ENCODE measurements around the gene SETBP1. TPM values are rescaled to one million over a fixed set of nuclear protein-coding genes. Genes with fewer than 3 reads are reported as not detected.
A peak's percentile ranks its signal among the peaks of the same experiment; 100 is the strongest.

SETBP1 gene
- total and polyA plus RNA-seq, 4 donors = 1.3 to 85.0 (median 24.1) TPM

- no peak overlapping the region for H3K27ac ChIP-seq (ENCODE audit: low read depth in 1 of 2, low read length in 2 of 2)
- no peaks in the 10 kb centered on the region for H3K36me3 ChIP-seq (ENCODE audit: control insufficient read depth in 1 of 2, insufficient read depth in 2 of 2, low read length in 1 of 2)
- 96 to 98% methylated on average over 2 of the region's 2 CpGs for WGBS, 2 donors
- ATAC-seq (ENCODE audit: low FRiP score) = no peak
- no peaks in the 10 kb centered on the region for H3K27me3 ChIP-seq (ENCODE audit: control insufficient read depth in 1 of 2, insufficient read depth in 2 of 2, low read length in 1 of 2)
- no peak overlapping the region for H3K4me3 ChIP-seq (ENCODE audit: low read length in 2 of 2)
- no peaks in the 10 kb centered on the region for H3K9me3 ChIP-seq (ENCODE audit: control insufficient read depth, low read length)
- intact Hi-C loops (cut with DNase I) = loop anchor here in 1 of 2 donors (5.0 kb wide), 1 partner anchor 89 kb away; no protein-coding TSS in a partner anchor
- no peak for DNase-seq
- H3K4me1 ChIP-seq (ENCODE audit: control insufficient read depth in 1 of 2, insufficient read depth in 2 of 2, low read length in 2 of 2) = peaks cover 0 to 1% of the 10 kb centered on the region in 2 donors
Measured at GRCh38 chr18:44922968-44923367, 242.3 kb downstream of the SETBP1 start.

- Histone ChIP-seq H3K36me3 (ENCODE audit: control insufficient read depth in 1 of 2, insufficient read depth in 2 of 2, low read length in 1 of 2) (no peaks in the 10 kb centered on the region), H3K27ac (ENCODE audit: low read depth in 1 of 2, low read length in 2 of 2) (peak overlapping the region in 1 of 2 donors; percentile 84), H3K4me3 (ENCODE audit: low read length in 2 of 2) (peak overlapping the region in 1 of 2 donors; percentile 18), H3K4me1 (ENCODE audit: control insufficient read depth in 1 of 2, insufficient read depth in 2 of 2, low read length in 2 of 2) (peaks cover 0 to 1% of the 10 kb centered on the region in 2 donors), H3K9me3 (ENCODE audit: control insufficient read depth, low read length) (no peaks in the 10 kb centered on the region), H3K27me3 (ENCODE audit: control insufficient read depth in 1 of 2, insufficient read depth in 2 of 2, low read length in 1 of 2) (no peaks in the 10 kb centered on the region)
- ATAC-seq (ENCODE audit: low FRiP score) = peak; percentile 80
- WGBS, 2 donors = 6 to 15% methylated on average over 6 of the region's 6 CpGs
- intact Hi-C loops (cut with DNase I) = loop anchor here in 1 of 2 donors (5.0 kb wide), 1 partner anchor 87 kb away; no protein-coding TSS in a partner anchor
- no peak for DNase-seq
Measured at GRCh38 chr18:44924785-44925499, 244.3 kb downstream of the SETBP1 start.

DNA sequence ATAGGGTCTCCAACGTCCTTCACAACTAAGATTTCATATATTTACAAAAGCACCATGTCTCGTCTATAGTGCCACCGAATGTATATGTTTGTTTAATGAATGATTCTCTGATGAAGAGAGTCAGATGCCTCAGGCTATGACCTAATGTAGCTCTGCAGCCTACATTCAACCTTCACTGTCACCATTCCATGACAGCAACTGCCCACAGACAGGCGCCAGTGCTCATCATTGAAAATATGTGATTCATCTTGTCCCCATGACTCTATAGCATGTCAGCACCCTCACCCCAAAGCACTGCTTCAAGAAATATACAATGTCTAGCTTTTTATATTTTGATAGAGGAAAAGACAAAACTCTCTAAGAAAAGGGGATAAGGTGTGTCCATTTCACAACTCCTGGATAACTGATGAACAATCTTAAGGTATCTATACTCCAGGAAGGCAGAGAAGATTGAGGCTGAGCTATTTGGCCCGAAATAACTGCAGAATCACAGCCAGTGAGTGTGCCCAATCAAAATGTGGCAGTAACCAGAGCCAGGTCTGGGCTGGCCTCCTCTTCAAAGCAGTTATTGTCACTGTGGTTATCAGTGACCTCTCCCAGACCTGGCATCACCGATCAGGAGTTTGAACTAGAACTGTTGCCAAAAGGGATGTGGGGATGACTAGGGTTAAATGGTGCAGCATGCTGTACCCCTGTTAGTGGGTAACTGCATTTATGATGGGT lies 246.6 kb downstream of the SETBP1 start:
- WGBS, 2 donors = 91 to 94% methylated on average over 6 of the region's 6 CpGs

DNA sequence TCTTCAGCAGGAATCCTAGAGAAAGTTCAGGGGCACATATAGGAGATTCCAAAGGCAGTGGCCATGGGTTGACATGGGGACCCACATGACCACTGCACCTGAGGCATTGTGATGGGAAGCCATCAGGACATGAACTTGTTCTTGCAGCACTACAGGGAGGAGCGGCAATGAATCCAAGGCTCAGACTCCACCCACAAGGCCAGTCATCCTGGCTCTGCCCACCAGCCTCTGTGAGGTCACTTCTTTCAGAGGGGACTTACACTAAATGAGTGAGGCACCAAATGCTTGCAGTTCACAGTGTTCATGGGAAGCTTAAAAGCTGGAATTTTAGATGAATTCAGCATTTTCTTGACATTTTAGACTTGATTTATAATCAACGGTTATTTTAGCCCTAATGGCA lies 254.2 kb downstream of the SETBP1 start:
- DNase-seq (no peak), ATAC-seq (ENCODE audit: low FRiP score) (no peak)
- no peaks in the 10 kb centered on the region for H3K27me3 ChIP-seq (ENCODE audit: control insufficient read depth in 1 of 2, insufficient read depth in 2 of 2, low read length in 1 of 2)
- intact Hi-C loops (cut with DNase I) = no loop called here
- no peaks in the 10 kb centered on the region for H3K4me1 ChIP-seq (ENCODE audit: control insufficient read depth in 1 of 2, insufficient read depth in 2 of 2, low read length in 2 of 2)
- H3K9me3 ChIP-seq (ENCODE audit: control insufficient read depth, low read length) = no peaks in the 10 kb centered on the region
- H3K4me3 ChIP-seq (ENCODE audit: low read length in 2 of 2) = no peak overlapping the region
- no peak overlapping the region for H3K27ac ChIP-seq (ENCODE audit: low read depth in 1 of 2, low read length in 2 of 2)
- 60 to 86% methylated on average over 2 of the region's 2 CpGs for whole genome bisulfite sequencing, 2 donors
- H3K36me3 ChIP-seq (ENCODE audit: control insufficient read depth in 1 of 2, insufficient read depth in 2 of 2, low read length in 1 of 2) = peaks cover 0 to 1% of the 10 kb centered on the region in 2 donors

More for the DNA sequence above, 246.6 kb downstream of the SETBP1 start:
- DNase-seq (no peak), ATAC-seq (ENCODE audit: low FRiP score) (no peak)
- Histone ChIP-seq H3K27me3 (ENCODE audit: control insufficient read depth in 1 of 2, insufficient read depth in 2 of 2, low read length in 1 of 2) (no peaks in the 10 kb centered on the region), H3K27ac (ENCODE audit: low read depth in 1 of 2, low read length in 2 of 2) (no peak overlapping the region), H3K4me1 (ENCODE audit: control insufficient read depth in 1 of 2, insufficient read depth in 2 of 2, low read length in 2 of 2) (no peaks in the 10 kb centered on the region), H3K36me3 (ENCODE audit: control insufficient read depth in 1 of 2, insufficient read depth in 2 of 2, low read length in 1 of 2) (no peaks in the 10 kb centered on the region), H3K9me3 (ENCODE audit: control insufficient read depth, low read length) (no peaks in the 10 kb centered on the region), H3K4me3 (ENCODE audit: low read length in 2 of 2) (no peak overlapping the region)
- intact Hi-C loops (cut with DNase I) = no loop called here

- H3K36me3 ChIP-seq (ENCODE audit: control insufficient read depth in 1 of 2, insufficient read depth in 2 of 2, low read length in 1 of 2) = peaks cover 0 to 1% of the 10 kb centered on the region in 2 donors
- ATAC-seq (ENCODE audit: low FRiP score) = no peak
Measured at GRCh38 chr18:44935455-44935854, 254.8 kb downstream of the SETBP1 start.

GRCh38 chr18:44936485-44936884 lies 255.8 kb downstream of the SETBP1 start:
- Histone ChIP-seq H3K9me3 (ENCODE audit: control insufficient read depth, low read length) (no peaks in the 10 kb centered on the region), H3K4me3 (ENCODE audit: low read length in 2 of 2) (no peak overlapping the region), H3K4me1 (ENCODE audit: control insufficient read depth in 1 of 2, insufficient read depth in 2 of 2, low read length in 2 of 2) (no peaks in the 10 kb centered on the region), H3K27me3 (ENCODE audit: control insufficient read depth in 1 of 2, insufficient read depth in 2 of 2, low read length in 1 of 2) (no peaks in the 10 kb centered on the region), H3K27ac (ENCODE audit: low read depth in 1 of 2, low read length in 2 of 2) (no peak overlapping the region), H3K36me3 (ENCODE audit: control insufficient read depth in 1 of 2, insufficient read depth in 2 of 2, low read length in 1 of 2) (peaks cover 0 to 1% of the 10 kb centered on the region in 2 donors)
- 71 to 77% methylated on average over 6 of the region's 6 CpGs for WGBS, 2 donors
- intact Hi-C loops (cut with DNase I) = no loop called here
- DNase-seq = no peak
- ATAC-seq (ENCODE audit: low FRiP score) = no peak

More at GRCh38 chr18:44935455-44935854, 254.8 kb downstream of the SETBP1 start:
- Histone ChIP-seq H3K9me3 (ENCODE audit: control insufficient read depth, low read length) (no peaks in the 10 kb centered on the region), H3K4me1 (ENCODE audit: control insufficient read depth in 1 of 2, insufficient read depth in 2 of 2, low read length in 2 of 2) (no peaks in the 10 kb centered on the region), H3K27me3 (ENCODE audit: control insufficient read depth in 1 of 2, insufficient read depth in 2 of 2, low read length in 1 of 2) (no peaks in the 10 kb centered on the region), H3K4me3 (ENCODE audit: low read length in 2 of 2) (no peak overlapping the region), H3K27ac (ENCODE audit: low read depth in 1 of 2, low read length in 2 of 2) (no peak overlapping the region)
- intact Hi-C loops (cut with DNase I) = no loop called here
- no peak for DNase-seq

DNA sequence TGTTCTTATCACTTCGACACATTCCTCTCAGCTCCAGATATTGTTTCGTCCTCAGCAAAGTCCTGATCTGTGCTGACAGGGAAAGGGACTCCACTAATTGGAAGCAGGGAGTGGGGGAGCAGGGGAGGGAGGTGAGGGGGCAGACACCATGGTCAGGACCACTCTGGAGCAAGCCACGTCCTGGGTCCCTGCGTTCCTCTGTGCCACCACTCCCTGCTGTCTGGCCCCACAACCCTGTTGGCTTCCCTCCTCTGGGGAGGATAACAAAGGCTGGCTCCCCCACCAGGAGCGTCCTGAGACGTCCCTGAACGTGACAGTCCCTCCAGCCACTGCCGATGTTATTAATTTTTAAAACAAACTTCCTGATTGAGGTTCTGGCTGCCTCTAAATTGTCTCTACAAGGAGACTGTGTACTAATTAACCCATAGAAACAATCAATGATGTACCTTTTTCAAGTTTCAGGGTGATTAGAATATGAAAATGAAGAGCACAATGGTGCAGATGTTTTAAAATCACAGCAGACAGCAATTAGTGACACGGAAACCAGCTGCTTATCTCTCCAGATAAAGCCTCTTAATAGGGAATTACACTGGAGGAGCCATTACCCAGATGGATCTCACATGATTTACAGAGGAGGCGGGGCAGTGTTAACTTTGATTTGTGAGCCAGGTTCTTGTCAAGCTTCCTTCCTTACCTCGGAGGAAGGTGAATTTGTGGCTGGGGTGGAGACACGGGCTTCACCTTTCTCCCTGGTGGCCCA lies 257.5 kb downstream of the SETBP1 start:
- Histone ChIP-seq H3K27ac (ENCODE audit: low read depth in 1 of 2, low read length in 2 of 2) (no peak overlapping the region), H3K4me1 (ENCODE audit: control insufficient read depth in 1 of 2, insufficient read depth in 2 of 2, low read length in 2 of 2) (no peaks in the 10 kb centered on the region), H3K27me3 (ENCODE audit: control insufficient read depth in 1 of 2, insufficient read depth in 2 of 2, low read length in 1 of 2) (no peaks in the 10 kb centered on the region), H3K4me3 (ENCODE audit: low read length in 2 of 2) (no peak overlapping the region), H3K36me3 (ENCODE audit: control insufficient read depth in 1 of 2, insufficient read depth in 2 of 2, low read length in 1 of 2) (peaks cover 0 to 1% of the 10 kb centered on the region in 2 donors), H3K9me3 (ENCODE audit: control insufficient read depth, low read length) (no peaks in the 10 kb centered on the region)
- ATAC-seq (ENCODE audit: low FRiP score) (no peak), DNase-seq (no peak)
- intact Hi-C loops (cut with DNase I) = no loop called here
- WGBS, 2 donors = 85 to 89% methylated on average over 12 of the region's 12 CpGs

GRCh38 chr18:44938720-44939665 lies 258.3 kb downstream of the SETBP1 start:
- no peak for ATAC-seq (ENCODE audit: low FRiP score)

More at GRCh38 chr18:44938720-44939665, 258.3 kb downstream of the SETBP1 start:
- no peaks in the 10 kb centered on the region for H3K9me3 ChIP-seq (ENCODE audit: control insufficient read depth, low read length)
- H3K4me1 ChIP-seq (ENCODE audit: control insufficient read depth in 1 of 2, insufficient read depth in 2 of 2, low read length in 2 of 2) = no peaks in the 10 kb centered on the region
- no peaks in the 10 kb centered on the region for H3K27me3 ChIP-seq (ENCODE audit: control insufficient read depth in 1 of 2, insufficient read depth in 2 of 2, low read length in 1 of 2)
- 79 to 85% methylated on average over 5 of the region's 5 CpGs for WGBS, 2 donors
- H3K27ac ChIP-seq (ENCODE audit: low read depth in 1 of 2, low read length in 2 of 2) = no peak overlapping the region
- peaks cover 0 to 1% of the 10 kb centered on the region in 2 donors for H3K36me3 ChIP-seq (ENCODE audit: control insufficient read depth in 1 of 2, insufficient read depth in 2 of 2, low read length in 1 of 2)
- intact Hi-C loops (cut with DNase I) = no loop called here
- H3K4me3 ChIP-seq (ENCODE audit: low read length in 2 of 2) = no peak overlapping the region
- no peak for DNase-seq
